CD1c-positive myeloid dendritic cell (primary cell): Measurements from ENCODE around the gene MT1M.
A peak's percentile ranks its signal among the peaks of the same experiment; 100 is the strongest.
"Not testable (repeated sequence)": the region's sequence is repeated elsewhere in the genome, so short reads cannot be mapped to it uniquely, and the experiment has no call there.

Experiments
- DNase-seq: peaks from one replicate; pipeline ENCODE4 v3.0.0-alpha.2; 2016; ENCODE audit errors: extremely low spot score

The MT1M gene

DNA sequence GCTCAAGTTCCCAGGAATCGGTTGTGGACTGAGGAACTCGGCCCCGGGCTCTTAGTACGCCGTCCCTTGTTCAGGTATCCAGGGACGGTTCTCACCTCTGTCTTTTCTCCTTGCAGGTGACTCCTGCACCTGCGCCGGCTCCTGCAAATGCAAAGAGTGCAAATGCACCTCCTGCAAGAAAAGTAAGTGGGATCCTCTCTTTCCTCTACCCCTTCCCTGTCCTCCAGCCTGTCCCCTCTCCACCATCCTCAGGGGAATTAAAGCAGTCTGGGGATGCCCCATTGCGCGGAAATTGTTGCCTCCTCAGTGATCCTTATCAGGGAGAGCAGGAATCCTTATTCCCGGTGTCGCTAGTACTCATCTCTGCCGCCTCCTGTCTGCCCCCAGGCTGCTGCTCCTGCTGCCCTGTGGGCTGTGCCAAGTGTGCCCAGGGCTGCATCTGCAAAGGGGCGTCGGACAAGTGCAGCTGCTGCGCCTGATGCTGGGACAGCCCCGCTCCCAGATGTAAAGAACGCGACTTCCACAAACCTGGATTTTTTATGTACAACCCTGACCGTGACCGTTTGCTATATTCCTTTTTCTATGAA is 23.5 kb upstream of the MT1M start:
- DNase-seq: no peak

DNA sequence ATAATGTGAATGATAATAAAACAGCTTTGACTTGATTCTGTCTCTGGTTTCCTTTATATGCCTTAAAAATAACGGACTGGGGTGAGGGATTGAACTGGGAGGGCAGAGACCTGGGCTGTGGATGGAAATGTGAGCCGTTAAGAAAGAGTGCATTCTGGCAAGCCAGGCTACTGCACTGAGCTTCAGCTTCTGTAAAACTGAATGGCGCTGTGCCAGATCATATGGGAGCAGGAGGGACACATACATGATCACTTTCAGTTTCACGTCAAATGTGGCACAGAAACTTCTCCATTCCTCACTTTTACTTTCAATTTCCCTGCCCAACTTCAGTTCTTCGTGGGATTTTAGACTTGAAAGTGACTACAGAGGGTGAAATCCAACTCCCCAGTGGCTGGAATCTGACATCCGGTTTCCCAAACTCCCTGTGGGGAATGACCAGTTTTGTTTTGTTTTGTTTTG is 23.0 kb upstream of the MT1M start:
- DNase-seq: peak; percentile 98

DNA sequence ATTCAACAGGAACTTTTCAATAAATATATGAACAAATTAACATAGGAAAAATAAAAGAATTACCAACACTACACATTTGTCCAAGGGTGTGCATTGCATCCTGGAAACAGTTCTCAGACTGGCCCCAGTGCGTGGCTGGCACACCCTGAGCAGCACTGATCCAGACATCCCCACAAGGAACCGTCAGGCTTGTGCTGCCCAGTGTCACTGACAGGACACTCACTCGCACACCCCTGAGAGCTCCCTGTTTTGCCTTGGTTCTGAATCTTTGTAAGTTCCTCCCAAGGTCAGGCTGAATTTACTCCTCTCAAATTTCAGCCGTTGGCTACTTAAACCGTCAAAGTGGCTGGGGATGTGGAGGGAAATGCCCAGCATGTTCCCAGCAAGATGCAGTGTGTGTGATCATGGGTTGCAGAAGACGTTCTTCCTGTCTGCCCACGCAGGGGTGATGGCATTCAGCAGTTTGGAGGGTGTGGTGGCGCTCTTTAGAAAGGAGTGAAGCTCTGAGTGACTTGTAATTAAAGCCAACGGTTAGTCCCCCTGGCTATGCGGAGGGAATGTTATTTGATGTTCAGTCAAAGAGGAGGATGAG is 22.3 kb upstream of the MT1M start:
- peak; percentile 93 for DNase-seq

DNA sequence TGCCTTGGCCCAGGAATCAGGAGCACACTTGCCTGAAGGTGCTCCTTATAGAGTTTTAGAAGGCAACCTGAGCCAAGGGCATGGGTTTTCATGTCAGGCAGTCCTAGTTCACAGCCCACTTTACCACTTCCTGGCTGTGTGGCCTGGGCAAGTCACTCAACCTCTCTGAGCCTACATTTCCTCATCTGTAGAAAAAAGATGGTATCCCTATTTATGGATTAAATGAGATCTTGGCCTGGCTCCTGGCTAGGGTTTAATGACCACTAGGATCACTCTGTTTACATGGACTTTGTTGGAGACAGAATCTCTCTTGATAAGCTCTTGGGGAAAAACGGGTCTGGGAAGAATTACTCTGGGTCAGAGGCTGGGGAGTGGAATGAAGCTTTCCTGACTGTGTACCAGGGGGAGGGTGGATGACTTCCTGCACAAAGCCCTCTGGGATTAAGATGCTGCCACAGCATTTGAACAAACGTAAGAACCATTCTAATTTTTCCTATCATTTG is 21.8 kb upstream of the MT1M start:
- DNase-seq: no peak

DNA sequence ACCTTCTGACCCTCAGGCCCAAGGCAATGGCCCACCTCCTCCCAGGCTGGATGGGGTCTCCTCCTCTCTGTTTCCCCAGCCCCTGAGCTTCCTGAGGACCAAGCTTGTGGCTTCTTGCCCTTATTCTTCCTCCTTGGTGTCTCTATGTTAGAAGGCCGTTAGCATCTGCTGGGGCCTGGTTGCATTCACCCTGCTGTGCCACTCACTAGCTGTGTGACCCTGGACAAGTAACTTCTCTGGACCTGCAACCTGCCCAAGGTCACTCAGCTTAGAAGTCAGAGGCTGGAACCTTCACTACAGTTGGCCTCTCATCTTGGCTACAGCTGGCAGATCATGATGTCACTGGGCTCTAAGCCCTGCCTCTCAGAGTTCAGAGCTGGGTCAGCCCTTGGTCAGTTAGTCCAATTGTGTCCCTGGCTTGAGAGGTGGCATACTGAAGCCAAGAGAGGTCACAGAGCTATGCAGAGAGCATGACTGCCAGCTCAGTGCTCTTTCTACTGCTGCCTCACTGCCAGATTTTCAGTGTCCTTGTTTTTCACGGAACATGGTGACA is 21.1 kb upstream of the MT1M start:
- no peak for DNase-seq

DNA sequence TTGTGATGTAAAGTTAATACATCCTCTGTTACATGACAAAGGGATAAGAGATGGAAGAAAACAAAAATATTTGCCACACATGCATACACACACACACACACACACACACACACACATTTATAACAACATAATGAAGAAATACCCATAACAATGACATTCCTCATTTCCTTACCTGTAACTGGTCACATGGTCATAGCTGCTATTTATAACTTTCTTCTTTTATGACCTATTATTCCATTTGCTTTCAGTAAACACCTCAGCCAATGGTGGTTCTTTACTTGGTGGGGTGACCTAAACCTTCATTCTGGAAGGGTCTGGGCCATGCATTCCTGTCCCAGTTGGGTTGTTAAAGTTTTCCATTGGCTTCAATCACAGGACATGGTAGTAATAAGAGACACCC is 18.8 kb upstream of the MT1M start:
- no peak for DNase-seq

DNA sequence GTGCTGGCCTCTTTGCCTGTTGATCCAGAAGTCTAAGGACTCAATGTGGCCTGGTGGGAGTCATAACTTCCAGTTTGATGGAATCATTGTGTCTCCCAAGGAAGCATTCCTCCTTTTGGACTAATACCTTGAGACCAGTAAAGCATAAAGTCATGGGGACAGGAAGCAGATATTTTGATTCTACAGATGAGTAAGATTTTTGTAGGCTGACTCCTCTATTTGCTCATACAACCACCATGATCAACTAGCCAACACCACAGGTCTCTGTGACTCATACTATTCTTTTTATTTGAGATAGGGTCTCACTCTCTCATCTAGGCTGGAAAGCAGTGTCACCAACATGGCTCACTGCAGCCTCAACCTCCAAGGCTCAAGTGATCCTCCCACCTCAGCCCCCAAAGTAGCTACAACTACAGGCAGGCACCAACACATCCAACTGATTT is 17.9 kb upstream of the MT1M start:
- DNase-seq: no peak

DNA sequence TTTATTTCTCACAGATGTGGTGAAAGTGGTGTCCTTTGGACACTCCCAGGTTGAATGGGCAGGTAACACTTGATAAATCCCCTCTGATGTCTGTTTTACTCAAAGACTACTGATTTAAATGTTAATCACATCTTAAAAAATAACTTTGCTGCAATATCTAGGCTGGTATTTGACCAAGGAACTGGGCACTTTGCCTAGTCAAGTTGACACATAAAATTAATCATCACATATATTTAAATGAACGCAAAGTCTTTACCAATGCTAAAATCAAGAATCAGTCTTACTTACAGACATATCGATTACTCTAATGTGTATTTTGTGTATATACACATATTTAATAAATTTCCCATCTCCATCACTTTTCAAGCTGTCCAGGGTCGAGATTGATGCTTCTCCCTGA is 17.1 kb upstream of the MT1M start:
- no peak for DNase-seq

DNA sequence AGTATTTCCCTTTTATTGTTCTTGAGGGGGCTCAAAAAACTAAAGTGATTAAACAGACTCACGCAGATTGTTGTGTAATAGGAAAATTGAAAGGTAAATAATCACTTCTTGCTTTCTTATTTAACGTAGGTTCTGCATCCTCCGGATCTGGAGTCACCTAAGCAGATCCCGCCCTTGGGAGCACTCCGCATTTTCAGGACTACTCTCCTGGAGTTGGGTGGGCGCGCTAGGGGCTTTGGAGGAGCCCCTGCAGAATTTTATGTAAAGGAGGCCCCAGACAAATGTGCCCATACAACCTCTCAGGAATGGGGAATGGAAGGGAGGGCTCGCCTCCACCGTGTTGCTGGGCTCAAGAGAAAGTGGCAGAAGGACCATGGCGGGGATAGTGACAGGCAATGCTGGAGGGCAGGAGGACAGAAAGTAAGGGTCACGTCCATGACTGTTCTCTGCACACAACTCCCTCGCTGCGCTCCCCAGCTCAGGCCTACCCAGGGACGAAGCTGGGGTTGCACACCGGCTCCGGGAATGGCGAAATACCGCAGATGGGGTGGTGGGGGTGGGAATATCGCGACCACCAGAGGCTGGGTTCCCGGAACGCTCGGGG is 15.7 kb upstream of the MT1M start:
- DNase-seq: no peak

DNA sequence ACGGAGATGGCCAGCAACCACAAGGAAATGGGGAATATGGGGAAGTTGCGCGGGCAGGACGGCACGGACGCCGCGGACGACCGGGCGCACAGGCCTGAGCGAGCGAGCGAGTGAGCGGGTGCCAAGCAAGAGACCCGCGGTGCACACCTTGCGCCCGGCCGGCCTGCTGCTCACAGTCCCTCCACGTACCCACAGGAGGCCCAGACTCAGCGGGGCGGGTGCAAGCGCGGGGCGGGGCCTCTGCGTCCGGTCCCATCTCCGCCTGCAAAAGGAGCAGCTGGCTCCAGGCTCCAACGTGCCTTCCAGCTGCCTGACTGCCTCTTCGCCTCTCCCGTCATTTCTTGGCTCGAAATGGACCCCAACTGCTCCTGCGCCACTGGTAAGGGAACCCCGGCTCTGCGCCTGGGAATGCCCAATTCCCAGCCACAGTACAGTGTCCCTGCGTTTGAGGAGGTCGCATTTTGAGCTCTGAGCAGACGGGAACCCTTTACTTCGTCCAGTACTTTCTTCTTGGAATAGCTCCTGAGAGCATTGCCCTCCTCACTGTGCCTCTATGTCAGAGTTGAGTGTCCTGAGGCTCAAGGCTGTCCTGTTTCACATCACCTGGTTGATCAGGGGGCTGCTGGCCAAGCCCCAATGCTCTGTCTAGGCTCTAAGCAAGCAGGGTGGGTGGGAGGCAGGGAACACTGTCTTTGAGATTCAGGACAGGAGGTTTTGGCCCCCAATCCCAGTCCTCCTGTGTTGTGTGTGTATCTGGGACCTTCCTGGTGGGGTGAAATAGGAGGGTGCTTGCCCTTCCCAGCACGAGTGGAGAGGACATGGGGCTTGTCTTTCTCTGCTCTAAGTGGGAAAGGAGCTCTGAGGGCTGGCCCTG is 15.0 kb upstream of the MT1M start:
- DNase-seq: peak; percentile 39

DNA sequence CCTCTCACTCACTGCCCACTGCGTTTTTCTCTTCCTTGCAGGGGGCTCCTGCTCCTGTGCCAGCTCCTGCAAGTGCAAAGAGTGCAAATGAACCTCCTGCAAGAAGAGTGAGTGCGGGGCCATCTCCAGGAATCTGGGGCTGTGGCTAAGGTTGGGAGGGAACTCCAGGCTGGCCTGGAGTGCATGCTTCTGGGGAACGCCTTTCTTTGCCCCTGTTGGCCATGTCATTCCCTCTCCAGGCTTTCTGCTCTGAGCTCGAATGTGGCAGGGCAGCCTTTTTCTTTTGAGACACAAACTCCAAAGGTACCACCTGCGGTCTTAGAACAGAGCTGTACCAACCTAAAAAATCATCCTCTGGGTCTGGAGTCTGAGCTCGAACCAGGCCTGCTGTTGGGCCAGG is 14.3 kb upstream of the MT1M start:
- no peak for DNase-seq

DNA sequence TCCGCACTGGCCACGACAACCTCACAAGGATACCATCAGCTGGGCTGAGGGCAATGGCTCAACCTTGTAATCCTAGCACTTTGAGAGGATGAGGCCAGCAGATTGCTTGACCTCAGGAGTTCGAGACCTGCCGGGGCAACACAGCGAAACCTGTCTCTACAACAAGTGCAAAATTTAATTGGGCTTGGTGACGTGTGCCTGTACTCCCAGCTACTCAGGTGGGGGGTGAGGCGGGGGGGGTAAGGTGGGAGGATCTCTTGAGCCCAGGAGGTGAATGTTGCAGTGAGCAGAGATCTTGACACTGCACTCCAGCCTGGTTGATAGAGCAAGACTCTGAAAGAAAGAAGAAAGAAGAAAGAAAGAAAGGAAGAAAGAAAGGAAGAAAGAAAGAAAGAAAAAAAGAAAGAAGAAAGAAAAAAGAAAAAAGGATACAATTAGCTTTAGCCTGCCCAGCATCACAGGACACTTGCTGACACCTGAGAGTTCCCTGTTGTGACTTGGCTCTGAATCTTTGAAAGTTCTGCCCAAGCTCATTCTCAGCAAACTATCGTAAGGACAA is 12.0 kb upstream of the MT1M start:
- no peak for DNase-seq

DNA sequence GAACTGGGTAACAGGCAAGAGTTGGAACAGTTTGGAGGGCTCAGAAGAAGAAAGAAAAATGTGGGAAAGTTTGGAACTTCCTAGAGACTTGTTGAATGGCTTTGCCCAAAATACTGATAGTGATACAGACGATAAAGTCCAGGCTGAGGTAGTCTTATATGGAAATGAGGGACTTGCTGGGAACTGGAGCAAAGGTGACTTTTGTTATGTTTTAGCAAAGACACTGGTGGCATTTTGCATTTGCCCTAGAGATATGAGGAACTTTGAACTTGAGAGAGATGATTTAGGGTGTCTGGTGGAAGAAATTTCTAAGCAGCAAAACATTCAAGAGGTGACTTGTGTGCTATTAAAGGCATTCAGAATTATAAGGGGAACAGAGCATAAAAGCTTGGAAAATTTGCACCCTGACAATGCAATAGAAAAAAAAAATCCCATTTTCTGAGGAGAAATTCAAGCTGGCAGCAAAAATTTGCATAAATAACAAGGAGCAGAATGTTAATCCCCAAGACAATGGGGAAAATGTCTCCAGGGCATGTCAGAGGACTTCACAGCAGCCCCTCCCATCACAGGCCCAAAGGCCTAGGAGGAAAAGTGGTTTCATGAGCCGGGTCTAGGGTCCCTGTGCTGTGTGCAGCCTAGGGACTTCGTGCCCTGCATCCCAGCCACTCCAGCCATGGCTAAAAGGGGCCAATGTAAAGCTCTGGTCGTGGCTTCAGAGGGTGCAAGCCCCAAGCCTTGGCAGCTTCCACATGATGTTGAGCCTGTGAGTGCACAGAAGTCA is 10.6 kb upstream of the MT1M start:
- DNase-seq: not testable (repeated sequence)

DNA sequence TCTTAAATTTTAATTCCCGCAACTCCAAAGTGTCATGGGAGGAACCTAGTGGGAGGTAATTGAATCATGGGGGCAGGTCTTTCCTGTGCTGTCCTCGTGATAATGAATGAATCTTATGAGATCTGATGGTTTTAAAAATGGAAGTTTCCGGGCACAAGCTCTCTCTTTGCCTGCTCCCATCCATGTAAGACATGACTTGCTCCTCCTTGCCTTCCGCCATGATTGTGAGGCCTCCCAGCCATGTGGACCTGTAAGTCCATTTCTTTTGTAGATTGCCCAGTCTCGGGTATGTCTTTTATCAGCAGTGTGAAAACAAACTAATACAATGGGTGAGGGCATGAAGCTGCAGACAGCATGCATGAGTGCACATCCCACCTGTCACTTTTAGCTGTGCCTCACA is 9.3 kb upstream of the MT1M start:
- not testable (repeated sequence) for DNase-seq

DNA sequence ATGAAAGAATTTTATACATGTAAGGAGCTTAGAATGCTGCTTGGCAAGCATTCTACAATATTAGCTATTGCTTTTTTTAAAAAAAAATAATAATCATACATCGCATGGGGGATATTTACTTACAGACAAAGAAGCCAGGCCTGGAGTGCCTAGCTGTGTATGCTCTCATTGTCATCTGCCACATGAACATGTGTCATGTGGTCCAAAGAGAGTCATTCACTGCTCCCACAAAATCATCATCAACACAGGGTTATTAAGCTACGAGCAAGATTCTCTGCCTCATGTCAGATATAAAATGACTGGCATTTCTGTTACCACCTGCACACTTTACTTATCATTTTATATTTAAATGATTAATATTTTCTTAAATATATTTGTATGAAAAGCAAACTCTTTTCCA is 8.8 kb upstream of the MT1M start:
- no peak for DNase-seq

DNA sequence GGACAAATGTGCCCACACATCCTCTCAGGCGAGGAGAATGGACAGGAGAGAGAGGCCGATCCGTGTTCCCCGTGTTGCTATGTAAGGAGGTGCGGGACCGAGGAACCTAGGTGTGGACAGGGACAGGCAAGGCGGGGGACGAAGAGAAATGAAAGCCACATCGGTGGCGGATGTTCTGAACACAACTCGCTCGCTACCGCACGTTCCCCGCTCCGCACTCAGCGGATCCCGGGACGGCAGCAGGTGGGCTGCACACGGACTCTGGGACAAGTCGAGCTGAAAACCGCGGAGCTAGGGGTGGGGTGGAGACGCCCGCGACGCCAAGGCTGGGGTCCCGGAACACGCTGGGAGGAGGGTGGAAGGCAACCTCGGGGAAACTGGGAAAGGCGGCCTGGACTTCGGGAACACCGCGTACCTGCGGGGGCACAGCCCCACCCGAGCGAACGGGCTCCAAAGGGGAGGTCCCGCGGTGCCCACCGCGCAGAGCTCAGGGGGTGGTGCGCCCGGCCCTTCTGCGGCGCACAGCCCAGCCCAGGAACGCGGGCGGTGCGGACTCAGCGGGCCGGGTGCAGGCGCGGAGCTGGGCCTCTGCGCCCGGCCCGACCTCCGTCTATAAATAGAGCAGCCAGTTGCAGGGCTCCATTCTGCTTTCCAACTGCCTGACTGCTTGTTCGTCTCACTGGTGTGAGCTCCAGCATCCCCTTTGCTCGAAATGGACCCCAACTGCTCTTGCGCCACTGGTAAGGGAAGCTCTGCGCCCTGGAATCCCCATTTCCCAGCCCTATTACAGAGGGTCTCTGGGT is 7.1 kb upstream of the MT1M start, which contains the start of gene MT1E:
TSS of gene MT1E (plus strand) at position 642 of the 803 bp plus-strand sequence. CDS start at position 713, 71 bp downstream.
- DNase-seq: peak; percentile 60

DNA sequence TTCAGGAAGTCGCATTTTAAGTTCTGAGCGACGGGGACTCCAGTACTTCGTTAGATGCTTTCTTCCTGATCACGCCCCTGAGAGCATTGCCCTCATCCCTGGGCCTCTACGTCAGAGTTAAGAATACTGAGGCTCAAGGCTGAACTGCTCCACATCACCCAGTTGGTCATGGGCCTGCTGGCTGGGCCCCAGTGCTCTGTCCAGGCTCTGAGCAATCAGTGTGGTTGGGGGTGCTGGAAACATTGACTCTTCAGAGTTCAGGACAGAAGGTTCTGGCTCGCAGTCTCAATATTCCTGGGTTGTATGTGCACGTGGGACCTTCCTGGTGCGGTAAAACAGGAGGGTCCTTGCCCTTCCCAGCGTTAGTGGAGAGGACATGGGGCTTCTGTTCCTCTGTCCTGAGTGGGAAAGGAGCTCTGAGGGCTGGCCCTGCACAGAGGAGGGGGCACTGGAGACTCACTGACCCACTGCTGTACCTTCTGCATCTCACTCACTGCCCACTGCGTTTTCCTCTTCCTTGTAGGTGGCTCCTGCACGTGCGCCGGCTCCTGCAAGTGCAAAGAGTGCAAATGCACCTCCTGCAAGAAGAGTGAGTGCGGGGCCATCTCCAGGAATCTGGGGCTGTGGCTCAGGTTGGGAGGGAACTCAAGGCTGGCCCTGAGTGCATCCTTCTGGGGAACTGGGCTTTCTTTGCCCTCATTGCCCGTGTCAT is 6.4 kb upstream of the MT1M start:
- DNase-seq: no peak

DNA sequence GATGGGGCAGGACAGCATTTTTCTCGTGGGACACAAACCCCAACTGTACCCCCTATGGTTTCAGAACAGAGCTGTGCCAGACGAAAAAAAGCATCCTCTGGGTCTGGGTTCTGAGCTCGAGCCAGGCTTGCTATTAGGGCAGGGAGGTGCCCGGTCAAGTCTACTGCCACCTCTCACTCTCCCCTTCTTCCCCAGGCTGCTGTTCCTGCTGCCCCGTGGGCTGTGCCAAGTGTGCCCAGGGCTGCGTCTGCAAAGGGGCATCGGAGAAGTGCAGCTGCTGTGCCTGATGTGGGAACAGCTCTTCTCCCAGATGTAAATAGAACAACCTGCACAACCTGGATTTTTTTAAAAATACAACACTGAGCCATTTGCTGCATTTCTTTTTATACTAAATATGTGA is 5.8 kb upstream of the MT1M start:
- DNase-seq: no peak
